DND-41 (cell line): ENCODE results near the gene USP5.
"Not testable (repeated sequence)": the region's sequence is repeated elsewhere in the genome, so short reads cannot be mapped to it uniquely, and the experiment has no call there.

ENCODE experiments used
- ATAC-seq: fragments of 200-7000 bp; cut with Tn5 transposase; 3 replicates; pipeline ENCODE4 v1.9.1; 2021; ENCODE audit warnings: low read depth; ENCODE audit not compliant: insufficient read depth
- DNase-seq: peaks from one replicate; pipeline ENCODE4 v3.0.0-alpha.2; 2020
- H2AFZ ChIP-seq: 2 replicates; pipeline ENCODE4 v1.6.0; 2012; ENCODE audit warnings: low read depth, low read length
- H3K27ac ChIP-seq: 2 replicates; pipeline ENCODE4 v1.5.1; 2012; ENCODE audit warnings: low read length, inconsistent platforms
- H3K27me3 ChIP-seq: fragments of 200-600 bp; sonication (generic); 2 replicates; pipeline ENCODE4 v1.6.0; 2012; ENCODE audit warnings: low read length, mild to moderate bottlenecking, inconsistent platforms; ENCODE audit not compliant: insufficient read depth, poor library complexity
- H3K36me3 ChIP-seq: 2 replicates; pipeline ENCODE4 v1.5.1; 2012; ENCODE audit warnings: low read length, inconsistent platforms; ENCODE audit not compliant: insufficient read depth
- H3K4me1 ChIP-seq: 2 replicates; pipeline ENCODE4 v1.5.1; 2012; ENCODE audit warnings: mild to moderate bottlenecking, low read length; ENCODE audit not compliant: insufficient read depth
- H3K4me2 ChIP-seq: 2 replicates; pipeline ENCODE4 v1.6.0; 2012; ENCODE audit warnings: mild to moderate bottlenecking, moderate library complexity, low read length, inconsistent platforms; ENCODE audit not compliant: insufficient read depth
- H3K4me3 ChIP-seq, 2 experiments: fragments of 200-600 bp in 1 of 2; shearing (Covaris generic) in 1 of 2; 2 replicates each; pipeline ENCODE4 v1.5.1; 2012 to 2016; ENCODE audit warnings: inconsistent platforms in 2 of 2, low read length in 2 of 2, mild to moderate bottlenecking in 2 of 2, low read depth in 1 of 2, moderate library complexity in 1 of 2
- H3K79me2 ChIP-seq: 2 replicates; pipeline ENCODE4 v1.6.0; 2012; ENCODE audit warnings: low read length, inconsistent platforms; ENCODE audit not compliant: insufficient read depth
- H3K9ac ChIP-seq: 2 replicates; pipeline ENCODE4 v1.6.0; 2012; ENCODE audit warnings: low read depth, mild to moderate bottlenecking, inconsistent platforms, low read length, moderate library complexity
- H3K9me3 ChIP-seq: 2 replicates; pipeline ENCODE4 v1.5.1; 2012; ENCODE audit warnings: low read length, moderate library complexity, mild to moderate bottlenecking, inconsistent platforms; ENCODE audit not compliant: insufficient read depth, severe bottlenecking
- H4K20me1 ChIP-seq: 2 replicates; pipeline ENCODE4 v1.6.0; 2012; ENCODE audit warnings: low read length; ENCODE audit not compliant: insufficient read depth
- CTCF ChIP-seq: IDR thresholded peaks from 2 replicates; pipeline ENCODE4 v1.5.1; 2012; ENCODE audit warnings: borderline replicate concordance, low read length, moderate library complexity, mild to moderate bottlenecking; ENCODE audit not compliant: poor library complexity, severe bottlenecking; ENCODE audit errors: extremely low read depth
- EZH2 ChIP-seq: IDR thresholded peaks from 3 replicates; pipeline ENCODE4 v1.6.1; 2012; ENCODE audit warnings: borderline replicate concordance, low read depth, mild to moderate bottlenecking, moderate library complexity, low read length, inconsistent platforms; ENCODE audit not compliant: severe bottlenecking

Gene USP5

GRCh38 chr12:6887460-6887859 lies 35.5 kb downstream of the USP5 start:
- ATAC-seq (no peak), DNase-seq (no peak)
- H3K9ac ChIP-seq, result no peak overlapping the region
- peaks cover 23% of the 10 kb centered on the region for H3K36me3 ChIP-seq
- H3K4me2 ChIP-seq, result no peak overlapping the region
- H2AFZ ChIP-seq, result no peak overlapping the region
- H3K4me1 ChIP-seq, result peaks cover 20% of the 10 kb centered on the region
- TF ChIP-seq EZH2, result no peak
- TF ChIP-seq CTCF, result no peak
- peaks cover 6% of the 10 kb centered on the region; the same call in 1 of the 2 replicates for H3K79me2 ChIP-seq
- no peaks in the 10 kb centered on the region for H4K20me1 ChIP-seq
- no peaks in the 10 kb centered on the region for H3K27me3 ChIP-seq
- H3K4me3 ChIP-seq, result no peak overlapping the region
- no peaks in the 10 kb centered on the region for H3K9me3 ChIP-seq
- no peak overlapping the region for H3K27ac ChIP-seq

GRCh38 chr12:6888360-6888759 lies 36.4 kb downstream of the USP5 start:
- no peak overlapping the region for H2AFZ ChIP-seq
- DNase-seq (no peak), ATAC-seq (no peak)
- H4K20me1 ChIP-seq, result no peaks in the 10 kb centered on the region
- H3K4me2 ChIP-seq, result no peak overlapping the region
- no peak overlapping the region for H3K4me3 ChIP-seq
- H3K27ac ChIP-seq, result no peak overlapping the region
- peaks cover 23% of the 10 kb centered on the region for H3K4me1 ChIP-seq
- peaks cover 23% of the 10 kb centered on the region for H3K36me3 ChIP-seq
- no peak overlapping the region for H3K9ac ChIP-seq
- H3K27me3 ChIP-seq, result no peaks in the 10 kb centered on the region
- no peaks in the 10 kb centered on the region for H3K9me3 ChIP-seq
- no peak for TF ChIP-seq CTCF
- no peak for TF ChIP-seq EZH2
- peaks cover 6% of the 10 kb centered on the region; the same call in 1 of the 2 replicates for H3K79me2 ChIP-seq

- ATAC-seq, H3K9ac ChIP-seq, H3K9me3 ChIP-seq, H3K4me3 ChIP-seq, H2AFZ ChIP-seq, H4K20me1 ChIP-seq, H3K27me3 ChIP-seq, H3K27ac ChIP-seq, H3K79me2 ChIP-seq, H3K4me2 ChIP-seq, DNase-seq: not testable (repeated sequence)
- peaks cover 23% of the 10 kb centered on the region for H3K4me1 ChIP-seq
- H3K36me3 ChIP-seq, result peaks cover 20% of the 10 kb centered on the region
Observed at GRCh38 chr12:6888794-6889193, 36.8 kb downstream of the USP5 start.

- Histone ChIP-seq H3K27ac (peak overlapping the region; percentile 91), H3K4me3 (peak overlapping the region in 1 of 2 experiments; percentile 51; a peak in 2 of 4 replicates), H3K4me2 (peak overlapping the region; percentile 59), H2AFZ (peak overlapping the region; percentile 59), H3K9ac (peak overlapping the region; percentile 90), H3K4me1 (peaks cover 23% of the 10 kb centered on the region)
- not testable (repeated sequence) for H4K20me1 ChIP-seq, ATAC-seq, DNase-seq, H3K79me2 ChIP-seq, H3K9me3 ChIP-seq, H3K36me3 ChIP-seq, H3K27me3 ChIP-seq
Observed at GRCh38 chr12:6889775-6890573, 38.0 kb downstream of the USP5 start.
